Measurements from ENCODE around the gene SEMA4D.

GRCh38 chr9:89417832-89418473, 80.0 kb downstream of the SEMA4D start:
- TF ChIP-seq SRSF9 (IDR thresholded peaks at IDR 0.05; ENCODE audit: borderline replicate concordance, insufficient read depth, low read depth, low read length, poor library complexity, severe bottlenecking) = no peak
- no peak for TF ChIP-seq ZBTB42 (CRISPR knock-in tag; IDR thresholded peaks at IDR 0.05)
- no peak for TF ChIP-seq ZNF547 (CRISPR knock-in tag; IDR thresholded peaks at IDR 0.05)
- TF ChIP-seq RAD21 (CRISPR knock-in tag; IDR thresholded peaks at IDR 0.05) = no peak
- TF ChIP-seq TARDBP (CRISPR knock-in tag; IDR thresholded peaks at IDR 0.05) = no peak
- no peak for TF ChIP-seq ZNF629 (CRISPR knock-in tag; conservative IDR thresholded peaks at IDR 0.05)
- TF ChIP-seq EP300 (IDR thresholded peaks at IDR 0.05; ENCODE audit: low read depth in 2 of 2, low read length in 2 of 2) = no peak
- no peak for TF ChIP-seq EP300 (CRISPR knock-in tag; IDR thresholded peaks at IDR 0.05; ENCODE audit: borderline replicate concordance)
- TF ChIP-seq SP1 (IDR thresholded peaks at IDR 0.05) = no peak
- TF ChIP-seq SP1 (CRISPR knock-in tag; IDR thresholded peaks at IDR 0.05) = no peak
- no peak for TF ChIP-seq ATF3 (CRISPR knock-in tag; IDR thresholded peaks at IDR 0.05)
- TF ChIP-seq CEBPZ (IDR thresholded peaks at IDR 0.05; ENCODE audit: low read length) = no peak
- TF ChIP-seq CTCF (CRISPR knock-in tag; IDR thresholded peaks at IDR 0.05) = no peak
- no peak for TF ChIP-seq HNF1B (CRISPR knock-in tag; IDR thresholded peaks at IDR 0.05)
